GM19240 (cell line): Measurements from ENCODE around the gene BAD.
"Not testable (repeated sequence)": the region's sequence is repeated elsewhere in the genome, so short reads cannot be mapped to it uniquely, and the experiment has no call there.

ENCODE experiments used
- DNase-seq: peaks from one replicate; pipeline ENCODE4 v3.0.0; 2011; ENCODE audit warnings: low spot score; ENCODE audit not compliant: insufficient read length

Gene BAD

DNA sequence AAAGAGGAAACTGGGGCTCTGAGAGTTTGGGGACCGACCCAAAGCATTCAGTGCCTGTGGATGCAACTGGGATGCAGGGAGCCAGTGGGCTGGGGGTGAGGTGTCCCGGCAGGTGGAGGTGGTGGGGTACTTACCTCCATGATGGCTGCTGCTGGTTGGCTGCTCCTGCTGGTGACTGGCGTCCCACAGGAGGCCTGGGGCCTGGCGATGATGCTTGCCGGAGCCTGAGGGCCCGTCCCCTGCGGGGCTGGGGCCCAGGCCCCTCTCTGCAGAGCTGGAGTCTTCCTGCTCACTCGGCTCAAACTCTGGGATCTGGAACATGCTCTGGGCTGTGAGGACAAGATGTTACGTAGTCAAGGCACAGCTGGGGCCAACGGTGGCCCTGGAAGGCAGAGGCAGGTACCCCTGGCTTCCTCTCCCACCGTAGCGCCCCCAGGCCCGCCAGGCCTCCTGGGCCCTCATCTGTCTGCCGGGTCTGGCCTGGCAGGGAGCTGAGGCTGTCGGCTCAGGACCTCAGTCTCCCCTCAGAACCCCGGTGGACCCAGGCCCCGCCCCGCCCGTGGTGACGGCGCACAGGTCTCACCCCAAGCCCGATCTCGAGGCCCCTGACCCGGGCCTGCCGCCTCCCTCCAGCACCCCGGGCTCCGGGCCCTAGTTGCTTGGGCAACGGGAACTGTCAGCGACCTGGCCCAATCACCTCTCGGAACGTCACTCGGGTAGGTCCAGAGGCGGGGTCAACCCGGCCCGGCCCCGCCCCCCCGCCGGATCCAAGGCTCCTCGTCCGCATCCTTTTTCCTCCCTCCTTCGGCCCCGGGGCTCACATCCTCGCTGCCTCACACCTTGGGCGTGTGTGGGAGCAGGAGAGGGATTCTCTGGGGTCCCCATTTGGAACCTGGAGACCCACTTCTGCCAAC, at the start of gene BAD:
Gene BAD (minus strand): TSS at position 618 of the 914 bp plus-strand sequence. CDS start 297 bp downstream, at position 321.
- peak; percentile 99 for DNase-seq

DNA sequence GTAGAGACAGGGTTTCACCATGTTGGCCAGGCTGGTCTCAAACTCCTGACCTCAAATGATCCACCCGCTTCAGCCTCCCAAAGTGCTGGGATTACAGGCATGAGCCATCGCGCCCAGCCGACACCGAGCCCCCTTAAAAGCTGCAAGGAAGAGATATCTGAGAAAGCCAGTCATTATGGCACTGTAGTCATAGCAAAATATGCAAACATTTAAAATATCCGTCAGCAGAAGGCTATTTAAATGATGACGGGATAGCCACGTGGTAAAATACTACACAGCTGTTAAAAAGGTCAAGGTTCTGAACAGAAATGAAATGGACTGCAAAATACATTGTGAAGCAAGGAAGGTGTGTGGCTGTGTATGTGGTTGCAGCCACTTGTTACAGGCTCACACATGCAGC, 49.1 kb upstream of the BAD start:
- DNase-seq, result no peak

DNA sequence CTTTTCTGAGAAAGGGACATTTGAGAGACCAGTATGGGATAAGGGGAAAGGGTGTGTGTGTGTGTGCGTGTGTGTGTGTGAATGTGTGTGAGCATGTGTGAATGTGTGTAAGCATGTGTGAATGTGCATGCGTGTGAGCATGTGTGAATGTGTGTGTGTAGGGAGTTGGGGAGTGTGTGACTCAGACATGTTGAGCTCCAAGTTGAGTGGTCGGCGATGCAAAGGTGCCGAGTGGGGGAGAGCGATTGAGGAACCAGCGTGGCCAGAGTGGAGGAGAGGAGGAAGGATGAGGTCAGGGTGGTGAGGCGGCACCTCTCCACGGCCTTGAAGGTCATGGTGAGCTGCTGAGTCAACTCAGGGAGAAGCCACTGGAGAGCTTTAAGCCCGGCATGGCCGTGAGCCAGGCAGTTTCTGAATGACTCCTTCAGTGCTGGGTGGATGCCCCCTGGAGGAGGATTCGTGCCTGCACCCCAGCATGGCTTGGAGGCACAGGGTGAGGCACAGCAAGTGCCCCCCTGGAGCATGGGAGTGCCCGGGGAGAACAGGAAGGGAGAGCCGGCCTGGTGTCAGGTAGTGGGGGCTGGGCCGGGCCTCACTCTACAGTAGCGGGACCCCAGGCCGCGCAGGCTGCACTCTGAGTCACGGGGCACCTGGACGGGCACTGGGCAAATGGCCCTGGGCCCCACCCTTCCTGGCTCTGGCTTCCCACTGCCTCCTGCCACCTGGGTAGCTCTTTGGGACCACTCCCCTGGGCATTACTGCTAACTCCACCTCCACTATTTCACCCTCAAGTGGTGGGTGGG, 47.3 kb upstream of the BAD start:
- DNase-seq, result peak; percentile 61

DNA sequence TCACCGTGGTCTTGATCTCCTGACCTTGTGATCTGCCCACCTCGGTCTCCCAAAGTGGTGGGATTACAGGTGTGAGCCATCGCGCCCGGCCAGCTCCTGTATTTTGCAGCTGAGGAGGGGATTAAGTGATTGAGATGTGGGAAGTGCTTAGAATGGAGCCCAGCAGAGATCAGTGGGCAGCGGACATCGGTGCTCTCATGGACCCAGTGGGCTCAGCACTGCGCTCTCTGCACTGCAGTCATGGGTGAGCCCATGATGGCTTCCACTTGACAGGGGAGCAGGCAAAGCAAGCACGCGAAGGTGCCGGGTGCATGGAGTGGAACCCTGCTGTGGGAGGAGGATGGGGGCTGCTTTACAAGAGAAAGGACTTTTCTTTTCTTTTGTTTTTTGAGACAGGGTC, 46.4 kb upstream of the BAD start:
- no peak for DNase-seq

DNA sequence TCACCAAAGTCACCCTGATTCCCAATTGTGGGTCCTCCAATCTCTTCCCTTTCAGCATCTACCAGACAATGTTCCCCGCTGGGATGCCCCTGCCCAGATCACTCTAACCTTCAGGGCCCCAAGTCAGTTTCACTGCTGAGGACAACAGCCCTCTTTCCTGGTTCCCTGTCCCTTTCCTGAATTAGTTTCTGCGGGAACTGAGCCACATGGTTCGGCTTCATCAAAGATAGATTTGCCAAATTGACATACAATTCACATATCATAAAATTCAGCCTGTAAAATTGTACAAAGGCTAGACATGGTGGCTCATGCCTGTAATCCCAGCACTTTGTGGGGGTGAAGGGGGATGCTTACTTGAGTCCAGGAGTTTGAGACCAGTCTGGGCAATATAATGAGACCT, 43.5 kb upstream of the BAD start:
- no peak for DNase-seq

DNA sequence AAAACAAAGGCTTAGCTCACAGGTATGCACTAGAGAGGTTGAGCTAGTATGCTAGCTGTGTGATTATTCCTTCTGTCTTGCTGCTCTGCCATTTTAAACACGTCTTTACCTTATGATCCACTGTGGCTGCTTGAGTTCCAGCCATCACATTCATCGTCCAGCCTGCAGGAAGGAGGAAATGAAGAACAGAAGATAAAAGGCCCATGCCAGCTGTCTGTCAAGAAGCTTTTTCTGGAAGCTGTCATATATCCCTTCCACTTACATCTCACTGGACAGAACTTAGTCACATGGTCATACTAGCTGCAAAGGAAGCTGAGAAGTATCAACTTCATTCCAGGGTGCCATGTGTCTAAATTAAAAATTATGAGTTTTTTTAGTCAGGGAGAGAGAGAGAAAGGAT, 42.9 kb upstream of the BAD start:
- DNase-seq, result no peak

DNA sequence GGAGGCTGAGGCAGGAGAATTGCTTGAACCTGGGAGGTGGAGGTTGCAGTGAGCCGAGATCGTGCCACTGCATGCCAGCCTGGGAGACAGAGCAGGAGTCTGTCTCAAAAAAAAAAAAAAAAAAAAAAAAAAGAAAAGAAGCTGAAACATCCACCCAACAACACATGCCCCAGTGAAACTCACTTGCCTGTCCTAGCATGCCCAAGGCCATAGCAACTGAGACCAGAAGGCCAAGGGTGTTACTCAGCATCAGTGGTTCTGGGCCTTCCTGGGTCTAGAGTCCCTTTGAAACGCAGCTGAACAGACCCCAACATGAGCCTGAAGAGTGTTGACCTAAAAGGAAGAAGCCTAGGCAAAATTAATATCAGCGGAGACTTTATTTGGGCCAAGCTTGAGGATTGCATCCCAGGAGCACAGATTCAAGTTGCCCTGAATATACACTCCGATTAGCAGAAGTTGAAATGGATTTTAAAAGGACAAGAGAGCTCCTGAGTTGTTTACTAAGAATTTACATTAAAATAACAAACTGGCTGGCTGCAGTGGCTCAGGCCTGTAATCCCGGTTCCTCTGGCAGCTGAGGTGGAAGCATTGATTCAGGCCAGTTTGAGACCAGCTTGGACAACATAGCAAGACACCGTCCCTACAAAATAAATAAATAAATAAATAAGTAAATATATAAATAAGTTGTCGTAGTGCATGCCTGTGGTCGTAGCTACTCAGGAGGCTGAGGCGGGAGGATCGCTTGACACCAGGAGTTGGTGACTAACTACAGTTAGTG, 40.4 kb upstream of the BAD start:
- no peak for DNase-seq

DNA sequence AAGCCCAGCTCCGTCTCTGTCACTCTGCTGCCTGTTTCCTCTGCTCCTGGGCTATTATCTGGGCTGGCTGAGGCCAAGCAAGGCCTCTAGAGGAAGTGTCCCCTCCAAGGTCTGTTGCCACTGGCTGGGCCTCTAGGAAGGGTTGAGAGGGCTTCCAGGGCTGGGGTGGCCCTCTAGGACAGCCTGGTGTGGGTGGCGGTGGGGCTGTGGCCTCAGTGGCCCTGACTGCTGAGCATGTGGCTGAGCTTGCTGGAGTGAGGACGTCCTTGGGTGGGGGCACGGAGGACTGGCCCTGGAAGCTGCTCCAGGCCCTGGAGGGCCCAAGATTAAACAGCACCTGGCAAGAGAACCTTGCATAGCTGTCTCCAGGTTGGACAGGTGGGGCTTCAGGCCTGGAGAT, 39.5 kb upstream of the BAD start:
- DNase-seq, result not testable (repeated sequence)

DNA sequence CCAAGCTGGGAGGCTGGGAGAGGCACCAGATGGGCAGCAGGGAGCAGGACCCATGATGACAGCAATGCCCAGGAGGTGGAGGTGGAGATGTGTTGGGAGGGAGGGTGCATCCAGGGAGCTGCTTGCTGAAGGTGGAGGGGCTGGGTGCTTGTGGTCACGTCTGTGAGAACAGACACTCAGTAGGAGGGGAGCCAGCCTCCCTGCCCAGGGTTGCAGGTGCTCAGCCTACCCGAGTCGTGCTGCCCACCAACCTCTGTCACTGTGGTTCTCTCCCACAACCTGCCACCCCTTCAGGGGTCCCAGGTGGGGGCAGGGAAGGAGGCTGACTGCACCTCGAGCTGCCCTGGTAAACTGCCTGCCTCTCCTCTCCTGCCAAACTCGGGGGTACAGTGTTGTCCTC, 38.9 kb upstream of the BAD start:
- DNase-seq, result no peak

DNA sequence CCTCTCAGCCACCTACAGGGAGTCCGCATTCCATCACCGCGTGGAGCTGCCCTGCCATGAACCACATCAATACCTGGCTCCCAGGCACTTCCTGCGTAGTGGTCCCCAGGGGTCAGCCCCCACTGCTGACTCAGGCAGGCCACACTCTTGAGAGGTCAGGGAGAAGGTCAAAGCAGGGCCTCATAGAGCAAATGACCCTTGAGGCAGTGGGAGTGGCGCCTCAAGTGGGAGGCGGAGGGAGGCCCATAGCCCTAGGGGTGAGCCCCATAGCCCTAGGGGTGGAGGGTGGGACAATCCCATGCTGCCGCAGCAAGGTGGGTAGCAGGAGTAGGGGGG, 38.4 kb upstream of the BAD start:
- DNase-seq, result no peak

DNA sequence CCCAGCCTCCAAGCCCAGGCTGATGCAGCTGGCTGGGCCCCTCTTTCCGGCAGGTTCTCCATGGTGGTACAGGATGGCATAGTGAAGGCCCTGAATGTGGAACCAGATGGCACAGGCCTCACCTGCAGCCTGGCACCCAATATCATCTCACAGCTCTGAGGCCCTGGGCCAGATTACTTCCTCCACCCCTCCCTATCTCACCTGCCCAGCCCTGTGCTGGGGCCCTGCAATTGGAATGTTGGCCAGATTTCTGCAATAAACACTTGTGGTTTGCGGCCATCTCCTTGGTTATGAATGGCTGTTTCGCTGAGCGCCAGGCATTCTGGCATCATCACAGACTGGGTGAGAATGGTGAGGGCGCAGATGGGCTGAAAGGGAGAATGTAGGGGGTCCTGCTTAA, 37.1 kb upstream of the BAD start:
- DNase-seq, result no peak

DNA sequence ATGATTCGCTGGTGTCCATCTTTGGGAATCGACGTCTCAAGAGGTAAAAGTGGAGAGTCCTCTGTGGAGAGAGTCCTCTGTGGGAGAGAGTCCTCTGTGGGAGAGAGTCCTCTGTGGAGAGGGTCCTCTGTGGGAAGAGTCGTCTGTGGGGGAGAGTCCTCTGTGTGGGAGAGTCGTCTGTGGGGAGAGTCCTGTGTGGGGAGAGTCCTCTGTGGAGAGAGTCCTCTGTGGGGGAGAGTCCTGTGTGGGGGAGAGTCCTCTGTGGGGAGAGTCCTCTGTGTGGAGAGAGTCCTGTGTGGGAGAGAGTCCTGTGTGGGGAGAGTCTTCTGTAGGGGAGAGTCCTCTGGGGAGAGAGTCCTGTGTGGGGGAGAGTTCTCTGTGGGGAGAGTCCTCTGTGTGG, 36.6 kb upstream of the BAD start:
- no peak for DNase-seq

DNA sequence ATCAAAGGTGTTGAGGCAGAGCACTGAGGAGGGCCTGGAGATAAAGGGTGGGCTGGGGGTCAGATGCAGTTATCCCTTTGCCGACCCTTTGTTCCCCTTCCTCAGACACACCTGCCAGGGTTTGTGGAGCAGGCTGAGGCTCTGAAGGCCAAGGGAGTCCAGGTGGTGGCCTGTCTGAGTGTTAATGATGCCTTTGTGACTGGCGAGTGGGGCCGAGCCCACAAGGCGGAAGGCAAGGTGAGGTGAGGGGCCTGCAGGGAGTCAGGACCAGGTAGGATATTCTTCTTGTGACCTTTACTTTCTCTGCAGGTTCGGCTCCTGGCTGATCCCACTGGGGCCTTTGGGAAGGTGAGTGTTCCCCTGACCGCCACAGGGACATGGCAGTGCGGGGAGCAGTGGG, 36.1 kb upstream of the BAD start:
- DNase-seq, result no peak

DNA sequence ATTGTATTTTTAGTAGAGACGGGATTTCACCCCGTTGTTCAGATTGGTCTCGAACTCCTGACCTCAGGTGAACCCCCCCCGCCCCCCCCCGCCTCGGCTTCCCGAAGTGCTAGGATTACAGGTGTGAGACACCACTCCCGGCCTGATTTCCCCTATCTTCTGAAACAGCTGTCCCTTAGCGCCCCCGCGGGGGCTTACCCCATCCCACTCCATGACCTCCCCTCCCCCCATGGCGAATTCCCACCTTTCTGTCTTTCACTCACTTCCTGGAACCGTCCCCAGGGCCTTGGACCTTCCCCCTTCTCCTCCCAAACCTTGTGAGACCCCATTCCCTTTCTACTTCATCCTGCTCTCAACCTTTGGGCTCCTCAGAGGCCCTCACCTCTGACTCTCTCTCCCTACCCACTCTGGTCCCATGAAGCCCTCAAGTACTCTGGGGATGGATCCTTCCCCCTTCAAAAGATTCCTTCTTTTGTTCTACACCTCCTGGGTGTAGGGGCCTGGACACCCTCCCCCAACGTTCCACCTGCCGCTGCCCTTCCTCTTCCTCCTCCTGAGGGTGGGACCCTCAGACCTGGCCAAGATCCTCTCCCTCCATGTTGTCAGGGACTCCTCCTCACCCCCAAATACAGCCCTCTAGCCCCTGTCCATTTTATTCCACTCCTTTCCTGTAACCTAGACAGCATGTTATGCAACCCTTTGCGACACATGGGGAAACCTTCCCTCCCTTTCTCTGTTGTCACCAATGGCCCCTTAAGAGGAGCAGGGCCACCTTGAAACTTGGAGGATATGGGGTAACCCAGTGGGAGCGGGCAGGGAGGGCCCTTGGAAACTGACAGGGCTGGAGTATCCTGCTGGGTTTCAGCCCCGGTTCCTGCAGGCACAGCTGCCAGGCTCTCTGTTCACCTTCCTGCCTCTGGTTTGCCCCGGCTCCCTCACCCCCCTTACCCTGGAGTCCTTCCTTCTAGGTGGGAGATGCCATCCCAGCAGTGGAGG, 34.6 kb upstream of the BAD start:
- no peak for DNase-seq

DNA sequence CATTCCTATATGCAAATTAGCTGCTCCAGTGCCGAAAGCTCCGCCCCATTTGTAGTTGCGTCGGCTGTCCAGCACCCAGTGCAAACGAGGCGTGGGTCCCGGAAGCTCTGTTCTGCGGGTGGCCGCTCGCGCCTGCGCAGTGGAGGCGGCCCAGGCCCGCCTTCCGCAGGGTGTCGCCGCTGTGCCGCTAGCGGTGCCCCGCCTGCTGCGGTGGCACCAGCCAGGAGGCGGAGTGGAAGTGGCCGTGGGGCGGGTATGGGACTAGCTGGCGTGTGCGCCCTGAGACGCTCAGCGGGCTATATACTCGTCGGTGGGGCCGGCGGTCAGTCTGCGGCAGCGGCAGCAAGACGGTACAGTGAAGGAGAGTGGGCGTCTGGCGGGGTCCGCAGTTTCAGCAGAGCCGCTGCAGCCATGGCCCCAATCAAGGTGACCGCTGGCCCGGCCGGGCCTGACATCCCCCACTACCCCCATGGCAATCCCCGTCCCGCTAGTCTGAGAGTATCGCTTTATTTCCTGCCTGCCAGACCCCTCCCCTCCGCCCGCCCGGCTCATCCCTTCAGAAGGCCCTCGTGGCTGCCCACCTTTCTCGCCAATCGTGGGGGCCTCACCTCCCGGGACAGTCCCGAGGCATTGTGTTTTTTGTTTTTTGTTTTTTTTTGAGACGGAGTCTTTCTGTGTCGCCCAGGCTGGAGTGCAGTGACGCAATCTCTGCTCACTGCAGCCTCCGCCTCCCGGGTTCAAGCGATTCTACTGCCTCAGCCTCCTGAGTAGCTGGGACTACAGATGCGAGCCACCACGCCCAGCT, 33.7 kb upstream of the BAD start, which contains the start of gene PRDX5:
Gene PRDX5 (plus strand): TSS at position 161 of the 805 bp plus-strand sequence. CDS start 95 bp downstream, at position 256.
- peak; percentile 92 for DNase-seq

DNA sequence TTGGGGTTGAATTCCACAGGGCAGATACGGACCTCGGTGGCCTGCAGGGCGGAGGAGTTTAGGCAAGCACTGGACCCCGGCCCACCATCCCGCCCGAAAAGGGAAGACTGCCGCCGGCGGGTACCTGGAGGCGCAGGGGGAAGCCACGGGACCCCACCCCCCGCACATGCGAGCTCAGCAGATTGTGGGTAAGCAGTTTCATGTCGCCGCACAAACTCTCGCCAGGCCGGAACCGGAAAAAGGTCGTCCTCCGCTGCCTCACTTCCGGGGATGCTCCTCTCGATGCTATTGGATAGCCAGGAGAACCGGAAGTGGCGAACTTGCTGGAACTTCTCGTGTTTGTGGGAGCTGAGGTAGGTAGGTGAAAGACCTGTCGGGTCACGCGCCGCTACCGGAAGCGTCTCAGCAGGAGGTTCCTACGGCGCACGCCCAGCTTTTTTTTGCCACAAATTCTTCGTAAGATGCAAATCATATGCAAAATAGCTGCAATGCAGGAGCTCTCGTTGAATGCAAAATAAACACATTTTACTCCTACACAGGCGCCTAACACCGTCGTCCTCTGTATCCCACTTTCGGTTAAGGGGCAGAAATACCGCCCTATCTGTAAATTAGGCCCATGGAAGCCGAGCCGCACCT, 33.0 kb upstream of the BAD start, which contains the start of gene TRMT112:
Gene TRMT112 (minus strand): TSS at position 235 of the 636 bp plus-strand sequence. CDS start 33 bp downstream, at position 202.
- DNase-seq, result peak; percentile 96

DNA sequence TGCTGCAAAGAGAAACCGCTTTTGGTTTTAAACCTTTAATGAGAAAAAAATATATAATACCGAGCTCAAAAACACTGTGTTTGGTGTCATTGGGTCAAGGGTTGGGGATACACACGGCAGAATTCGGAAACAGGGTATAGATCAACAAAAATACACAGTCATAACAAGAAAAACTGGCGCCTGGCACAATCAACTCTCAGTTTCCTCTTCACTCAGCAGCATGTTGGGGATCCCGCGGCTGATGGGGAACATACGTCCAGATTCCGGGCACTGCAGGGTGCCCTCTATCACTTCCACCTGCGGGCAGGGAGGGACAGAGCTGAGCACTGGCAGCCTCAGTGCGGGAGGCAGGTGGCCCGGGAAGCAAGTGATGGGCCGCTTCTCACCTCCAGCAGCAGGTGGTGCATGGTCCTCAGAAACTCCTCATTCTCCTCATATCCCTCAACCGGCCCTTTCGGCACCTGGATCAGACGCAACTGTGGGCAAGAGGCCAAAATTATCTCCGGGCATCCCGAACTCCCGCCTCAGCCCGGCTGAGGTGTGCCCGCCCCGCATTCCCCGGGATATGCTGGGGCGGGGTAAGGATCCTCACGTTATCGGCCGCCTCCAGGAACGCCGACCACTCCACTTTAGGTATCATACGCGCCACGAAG, 32.3 kb upstream of the BAD start:
- DNase-seq, result no peak
